Activated CD8-positive, alpha-beta memory T cell treated with anti-CD3 and anti-CD28 coated beads, Interleukin-2, amount 50 U/mL, for 4 hours (primary cell): Measurements from ENCODE around the gene PTAFR.

Experiments
- DNase-seq: peaks from one replicate; pipeline ENCODE4 v3.0.0-alpha.2; 2020

The PTAFR gene

GRCh38 chr1:28175955-28176485 is 470 bp downstream of the PTAFR start:
- no peak for DNase-seq

DNA sequence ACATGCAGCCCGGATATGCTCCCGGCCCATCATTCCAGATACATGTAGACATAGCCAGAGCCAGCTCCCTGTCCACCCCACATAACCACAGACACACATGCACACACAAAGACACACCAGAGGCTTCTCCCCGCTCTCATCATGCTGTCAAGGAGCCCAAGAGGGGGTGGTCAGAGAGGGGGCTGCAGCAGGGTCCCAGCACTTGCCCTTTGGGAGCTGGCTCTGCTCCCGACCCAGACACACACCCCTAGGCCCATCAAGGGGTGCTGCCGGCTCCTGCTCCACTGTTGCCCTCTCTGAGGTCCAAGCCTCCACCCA is 2.6 kb downstream of the PTAFR start:
- no peak for DNase-seq

DNA sequence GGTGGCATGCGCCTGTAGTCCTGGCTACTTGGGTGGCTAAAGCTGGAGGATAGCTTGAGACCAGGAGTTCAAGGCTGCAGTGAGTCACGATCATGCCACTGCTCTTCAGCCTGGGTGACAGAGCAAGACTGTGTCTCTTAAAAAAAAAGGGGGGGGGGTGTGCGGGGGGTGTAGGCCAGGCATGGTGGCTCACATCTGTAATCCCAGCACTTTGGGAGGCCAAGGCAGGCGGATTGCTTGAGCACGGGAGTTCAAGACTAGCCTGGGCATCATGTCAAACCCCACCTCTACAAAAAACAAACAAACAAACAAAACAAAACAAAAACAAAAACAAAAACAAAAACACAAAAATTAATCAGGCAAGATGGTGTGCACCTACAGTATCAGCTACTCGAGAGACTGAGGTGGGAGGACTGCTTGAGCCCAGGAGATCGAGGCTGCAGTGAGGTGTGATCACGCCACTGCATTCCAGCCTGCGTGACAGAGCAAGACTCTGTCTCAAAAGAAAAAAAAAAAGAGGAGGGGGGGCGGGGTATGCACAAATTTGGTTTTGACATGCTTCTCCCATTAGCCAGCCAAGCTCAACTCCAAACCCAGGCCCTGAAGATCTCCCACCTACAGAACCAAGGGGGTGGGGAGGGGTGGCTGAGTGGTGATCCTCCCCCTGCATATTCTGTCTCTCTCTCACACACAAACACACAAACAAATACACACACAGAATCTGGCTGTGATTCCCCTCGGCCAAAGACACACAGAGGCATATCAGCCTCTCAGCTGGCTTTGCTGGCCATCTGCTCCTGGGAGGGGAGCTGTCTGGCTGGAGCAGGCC is 3.1 kb downstream of the PTAFR start:
- DNase-seq = no peak

DNA sequence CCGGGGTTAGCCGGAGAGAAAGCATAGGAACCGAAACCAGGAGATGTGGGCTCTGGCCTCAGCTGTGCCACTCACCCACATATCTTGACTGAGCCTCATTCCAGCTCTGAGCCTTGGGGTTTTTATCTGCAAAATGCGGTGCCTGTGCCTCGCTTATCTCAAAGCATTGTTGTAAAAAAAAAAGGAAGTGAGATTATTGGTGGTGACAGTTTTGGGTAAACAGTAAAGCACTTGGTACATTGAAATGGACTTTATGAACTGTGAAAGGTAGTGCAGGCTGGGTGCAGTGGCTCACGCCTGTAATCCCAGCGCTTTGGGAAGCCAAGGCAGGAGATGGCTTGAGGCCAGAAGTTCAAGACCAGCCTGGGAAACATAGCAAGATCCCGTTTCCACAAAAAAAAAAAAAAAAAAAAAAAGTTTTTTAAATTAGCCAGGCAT is 3.8 kb downstream of the PTAFR start:
- no peak for DNase-seq

DNA sequence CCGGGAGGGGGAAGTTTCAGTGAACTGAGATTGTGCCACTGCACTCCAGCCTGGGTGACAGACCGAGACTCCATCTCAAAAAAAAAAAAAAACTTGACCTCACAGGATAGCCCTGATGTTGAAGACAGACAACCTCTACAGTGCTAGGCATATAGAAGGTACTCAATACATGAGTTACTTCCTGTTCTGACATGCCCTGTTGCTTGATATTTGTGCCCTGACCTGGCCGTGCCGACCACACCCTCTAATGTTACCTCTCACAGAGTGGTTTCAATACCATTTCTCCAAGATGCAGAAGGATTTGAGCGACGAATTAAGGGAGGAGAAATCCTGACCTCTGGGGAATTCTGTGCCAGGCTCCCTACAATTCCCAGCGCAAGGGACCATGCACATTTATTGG is 5.2 kb downstream of the PTAFR start:
- DNase-seq = no peak

DNA sequence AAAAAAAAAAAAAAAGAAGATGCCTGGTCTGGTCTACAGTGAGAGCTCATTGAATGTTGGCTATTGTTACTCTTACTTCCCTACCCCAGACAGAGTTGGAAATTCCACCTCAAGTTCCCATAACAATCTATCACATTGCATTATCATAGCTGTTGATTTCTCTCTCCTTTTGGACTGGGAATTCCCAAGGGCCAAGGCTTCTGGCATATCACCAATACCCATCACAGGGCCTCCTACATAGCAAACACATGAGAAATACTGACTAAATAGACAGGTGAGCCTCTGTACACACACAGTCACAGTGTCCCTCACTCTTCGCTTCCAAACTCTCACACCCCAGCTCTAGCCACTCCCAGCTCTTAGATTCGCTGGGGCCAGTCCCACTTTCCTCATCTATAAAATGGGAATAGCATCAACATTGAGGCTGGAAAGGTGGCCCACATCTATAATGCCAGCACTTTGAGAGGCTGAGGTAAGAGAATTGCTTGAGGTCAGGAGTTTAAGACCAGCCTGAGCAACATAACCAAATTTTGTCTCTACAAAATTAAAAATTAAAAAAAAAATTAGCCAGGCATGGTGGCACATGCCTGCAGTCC is 6.4 kb downstream of the PTAFR start:
- DNase-seq = no peak

GRCh38 chr1:28163496-28164161 is 12.9 kb downstream of the PTAFR start:
- no peak for DNase-seq

GRCh38 chr1:28162151-28162550 is 14.3 kb downstream of the PTAFR start:
- DNase-seq = no peak

DNA sequence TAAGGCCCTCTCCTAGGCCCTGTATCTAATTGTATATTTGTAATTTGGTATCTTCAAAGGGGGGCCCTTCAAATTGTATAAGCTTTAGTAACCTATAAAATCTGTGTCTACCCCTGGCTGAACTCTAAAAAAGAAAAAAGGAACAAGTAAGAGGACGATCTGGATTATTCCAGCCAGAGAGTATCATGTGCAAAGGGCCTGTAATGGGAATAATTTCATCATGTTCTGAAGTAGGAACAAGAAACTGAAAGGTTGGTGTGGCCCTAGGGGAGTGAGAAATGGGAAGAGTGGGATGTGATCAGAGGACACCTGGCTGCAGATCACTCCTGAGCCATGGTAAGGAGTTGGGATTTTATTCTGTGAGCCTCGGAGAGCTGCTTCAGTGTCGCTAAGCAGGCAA is 14.7 kb downstream of the PTAFR start:
- no peak for DNase-seq

GRCh38 chr1:28160782-28161266 is 15.7 kb downstream of the PTAFR start:
- DNase-seq = no peak

DNA sequence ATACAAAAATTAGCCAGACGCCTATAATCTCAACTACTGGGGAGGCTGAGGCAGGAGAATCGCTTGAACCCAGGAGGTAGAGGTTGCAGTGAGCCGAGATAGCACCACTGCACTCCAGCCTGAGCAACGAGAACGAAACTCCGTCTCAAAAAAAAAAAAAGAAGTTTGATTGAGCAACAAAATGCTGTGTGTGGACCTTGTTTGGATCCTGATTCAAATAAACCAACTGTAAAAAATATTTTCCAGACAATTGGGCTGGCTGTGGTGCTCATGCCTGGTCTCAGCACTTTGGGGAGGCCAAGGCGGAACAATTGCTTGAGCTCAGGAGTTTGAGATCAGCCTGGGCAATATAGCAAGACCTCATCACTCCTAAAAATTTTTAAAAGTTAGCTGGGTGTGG is 16.8 kb downstream of the PTAFR start:
- DNase-seq = no peak

GRCh38 chr1:28159243-28159642 is 17.2 kb downstream of the PTAFR start:
- no peak for DNase-seq

DNA sequence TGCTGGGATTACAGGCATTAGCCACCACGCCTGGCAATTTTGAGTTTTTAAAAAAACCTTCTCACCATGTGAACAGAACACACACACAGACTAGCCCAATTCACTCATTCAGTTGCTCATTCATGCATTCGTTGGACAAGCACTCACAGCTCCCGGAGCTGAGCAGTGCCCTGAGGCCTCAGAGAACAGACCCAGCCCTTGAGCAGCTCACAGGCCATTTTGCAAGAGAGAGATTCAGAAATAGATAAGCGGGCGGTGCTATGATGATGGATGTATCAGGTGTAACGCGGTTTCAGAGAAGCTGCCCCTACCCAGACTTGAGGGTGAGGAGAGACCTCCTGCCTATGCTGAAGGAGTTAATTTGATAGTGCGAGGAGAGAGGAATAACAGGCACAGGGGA is 18.6 kb downstream of the PTAFR start:
- no peak for DNase-seq

DNA sequence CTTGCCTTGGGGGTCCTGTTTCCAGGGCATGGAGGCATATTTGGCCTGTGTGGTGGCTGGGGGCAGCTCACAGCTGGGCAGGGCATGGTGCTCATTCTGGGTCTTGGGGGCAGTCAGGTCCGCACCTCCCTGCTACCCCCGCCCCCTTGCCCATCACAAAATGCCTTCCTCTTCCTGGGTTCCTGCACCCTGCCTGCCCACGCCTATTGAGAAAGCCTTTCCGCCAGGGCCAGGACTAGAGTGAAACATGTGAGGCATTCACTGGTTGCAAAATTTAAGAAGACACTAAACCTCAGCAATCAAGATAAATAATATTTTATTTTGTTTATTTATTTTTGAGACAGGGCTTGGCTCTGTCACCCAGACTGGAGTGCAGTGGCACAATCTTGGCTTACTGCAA is 19.7 kb downstream of the PTAFR start:
- DNase-seq = no peak

DNA sequence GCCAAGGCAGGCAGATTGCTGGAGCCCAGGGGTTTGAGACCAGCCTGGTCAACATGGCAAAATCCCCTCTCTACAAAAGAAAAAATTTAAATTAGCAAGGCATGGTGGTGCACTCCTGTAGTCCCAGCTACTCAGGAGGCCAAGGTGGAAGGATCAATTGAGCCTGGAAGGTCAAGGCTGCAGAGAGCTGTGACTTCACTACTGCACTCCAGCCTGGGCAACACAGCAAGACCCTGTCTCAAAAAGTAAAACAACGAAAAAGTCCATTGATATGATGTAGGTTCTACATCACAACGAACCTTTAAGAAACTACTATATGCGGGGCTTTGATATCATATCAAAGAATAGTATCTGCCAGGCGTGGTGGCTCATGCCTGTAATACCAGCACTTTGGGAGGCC is 20.9 kb downstream of the PTAFR start:
- no peak for DNase-seq

DNA sequence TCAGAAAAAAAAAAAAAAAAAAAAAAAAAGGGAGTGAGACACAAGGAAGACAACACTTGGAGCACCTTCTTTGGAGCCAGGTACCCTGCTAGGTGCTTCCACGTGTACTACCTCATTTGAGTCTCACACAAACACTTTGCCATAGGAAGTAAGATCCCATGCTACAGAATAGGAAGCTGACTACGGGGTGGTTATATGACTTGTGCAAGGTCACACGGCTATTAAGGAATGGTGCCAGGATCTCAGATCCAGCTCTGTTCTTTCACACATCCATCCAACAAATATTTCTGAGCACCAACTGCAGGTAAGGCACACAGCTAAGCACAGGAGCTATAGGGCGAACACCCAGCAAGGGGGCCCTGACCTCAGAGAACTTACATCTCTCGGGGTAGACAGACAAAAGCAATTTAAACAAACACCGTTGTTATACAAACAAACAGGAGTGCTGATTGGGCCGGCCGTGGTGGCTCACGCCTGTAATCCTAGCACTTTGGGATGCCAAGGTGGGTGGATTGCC is 22.4 kb downstream of the PTAFR start:
- DNase-seq = no peak

GRCh38 chr1:28150125-28150780 is 26.2 kb downstream of the PTAFR start:
- no peak for DNase-seq

GRCh38 chr1:28148880-28149195 is 27.7 kb downstream of the PTAFR start:
- DNase-seq = no peak

GRCh38 chr1:28147264-28148094 is 29.0 kb downstream of the PTAFR start:
- no peak for DNase-seq

DNA sequence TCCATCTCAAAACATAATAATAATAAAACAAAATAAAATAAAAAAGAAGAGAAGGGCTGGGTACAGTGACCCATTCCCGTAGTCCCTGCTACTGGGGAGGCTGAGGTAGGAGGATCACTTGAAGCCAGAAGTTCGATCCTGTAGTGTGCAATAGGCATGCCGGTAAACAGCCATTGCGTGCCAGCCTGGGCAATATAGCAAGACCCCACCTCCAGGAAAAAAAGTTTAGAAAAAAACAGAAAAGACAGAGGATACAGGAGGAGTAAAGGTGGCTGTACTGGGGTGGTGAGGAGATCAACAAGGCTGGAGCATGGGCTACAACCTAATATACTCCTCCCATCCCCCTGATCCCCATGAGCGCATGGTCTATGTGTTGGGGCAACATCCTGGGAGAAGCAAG is 30.8 kb downstream of the PTAFR start:
- DNase-seq = no peak

GRCh38 chr1:28144203-28145135 is 32.0 kb downstream of the PTAFR start:
- no peak for DNase-seq
